IPS-11a (cell line): ENCODE results near the gene ZBTB33.

Experiments used
- H3K4me3 ChIP-seq: one replicate; pipeline ENCODE4 v1.5.1; 2013; ENCODE audit warnings: low read depth, low read length, control low read depth

ZBTB33 gene

DNA sequence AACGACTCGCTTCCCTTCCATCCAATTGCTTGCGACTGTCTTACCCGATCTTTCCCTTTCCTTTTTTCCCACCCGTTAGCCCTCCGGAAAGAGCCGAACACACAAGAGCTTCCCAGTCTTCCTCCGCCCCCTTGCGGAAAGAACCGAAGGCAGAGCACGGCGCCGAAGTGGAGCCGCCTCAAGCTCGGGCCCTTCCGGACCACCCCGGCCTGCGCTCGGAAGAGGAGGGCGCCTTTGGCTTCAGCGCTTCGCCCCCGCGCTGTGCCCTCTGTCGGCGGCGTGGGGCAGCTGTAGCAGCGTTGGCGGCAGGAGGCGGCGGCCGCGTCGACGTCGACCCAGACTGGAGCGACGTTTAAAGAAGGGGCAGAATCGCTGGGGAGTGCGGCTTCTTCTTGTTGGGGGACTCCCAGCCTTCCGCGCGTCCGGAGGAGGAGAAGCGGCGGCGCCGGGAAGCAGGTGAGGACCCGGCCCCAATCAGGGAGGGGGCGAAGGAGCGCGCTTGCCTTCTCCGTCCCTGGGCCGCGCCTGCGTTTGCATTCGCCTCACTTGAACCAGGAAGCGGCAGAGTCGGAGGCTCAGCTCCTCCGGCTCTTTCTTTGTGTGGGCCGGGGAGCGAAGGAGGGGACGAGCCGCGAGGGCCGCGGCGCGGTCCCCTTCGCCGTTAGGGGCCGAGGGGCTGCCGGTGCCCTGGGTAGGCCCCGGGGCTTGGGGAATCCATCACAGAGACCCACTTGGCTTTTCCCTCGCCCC, at the start of gene ZBTB33:
ZBTB33 (plus strand) TSS at position 291 of the 750 bp plus-strand sequence. CDS start 2,604 bp downstream, outside the sequence.
- peak within 1 kb of the TSS; percentile 72 for H3K4me3 ChIP-seq

- no peak overlapping the region for H3K4me3 ChIP-seq
Measured at GRCh38 chrX:120200851-120201250, 49.8 kb upstream of the ZBTB33 start.

DNA sequence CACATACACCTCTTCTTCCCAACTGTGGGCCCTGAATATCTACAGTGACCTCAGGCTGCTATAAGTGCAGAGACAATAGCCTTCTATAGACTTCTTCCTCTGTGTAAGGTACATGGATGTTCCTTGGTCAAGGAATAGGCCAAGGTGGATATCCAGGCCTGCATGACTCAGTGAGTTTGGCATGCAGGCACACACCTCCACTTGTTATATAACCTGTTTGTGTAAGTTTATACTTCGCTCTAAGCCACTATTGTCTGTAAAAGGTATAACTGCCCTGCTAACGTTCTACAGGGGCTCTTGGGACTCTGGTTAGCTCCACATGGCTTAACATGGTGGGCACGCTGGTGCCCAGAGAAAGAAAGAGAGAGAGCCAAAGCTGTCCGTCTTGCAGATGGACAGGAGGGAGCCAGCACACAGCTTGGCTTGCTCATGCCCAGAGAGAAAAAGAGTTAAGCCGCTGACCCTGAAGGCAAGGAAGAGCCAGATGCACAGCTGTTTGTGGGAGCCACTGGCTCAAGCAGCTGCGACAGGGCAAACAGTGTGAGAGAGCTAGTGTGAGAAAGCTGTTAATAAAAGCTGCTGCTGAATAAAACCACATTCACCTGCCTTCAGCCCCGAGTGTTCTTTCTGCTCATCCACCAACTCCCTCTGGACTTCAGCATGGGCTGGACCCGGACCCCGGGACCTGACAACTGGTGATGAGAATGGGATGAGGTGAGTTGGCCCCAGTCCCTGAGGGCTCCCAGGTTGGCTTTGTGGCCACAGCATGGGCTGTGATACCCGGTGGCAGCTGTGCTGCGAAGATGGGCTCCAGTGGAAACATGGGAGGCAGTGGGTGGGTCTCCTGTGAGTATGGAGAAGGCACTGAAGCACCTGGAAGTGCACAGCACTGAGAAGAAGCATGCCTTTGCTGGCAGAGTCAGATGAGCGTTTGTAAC, 44.5 kb upstream of the ZBTB33 start:
- H3K4me3 ChIP-seq: no peak overlapping the region

DNA sequence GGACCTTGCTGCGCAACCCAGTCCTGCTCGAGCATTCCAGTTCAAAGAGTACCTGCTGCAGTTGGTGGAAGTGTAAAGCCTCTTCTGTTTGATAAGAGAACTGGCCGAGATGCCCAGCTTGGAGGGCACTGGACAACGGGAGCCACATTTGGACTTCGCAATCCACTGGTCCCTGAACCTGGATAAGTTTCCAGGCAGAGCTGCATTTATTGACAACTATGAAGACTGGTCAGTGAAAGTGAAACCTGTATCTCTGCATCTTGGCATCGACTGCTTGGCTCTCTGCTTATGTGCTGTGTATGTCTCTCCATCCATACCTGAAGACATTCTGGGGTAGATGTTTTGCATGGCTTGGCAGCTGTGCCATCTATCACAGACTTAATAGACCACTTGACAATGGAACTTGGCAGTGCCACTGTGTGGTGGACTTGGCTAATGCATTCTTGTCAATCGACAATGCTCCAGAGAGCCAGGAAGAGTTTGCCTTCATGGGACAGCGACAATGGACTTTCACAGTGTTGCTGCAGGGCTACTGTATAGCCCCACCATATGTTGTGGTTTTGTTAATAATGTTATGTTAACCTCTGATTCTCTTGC, 43.5 kb upstream of the ZBTB33 start:
- no peak overlapping the region for H3K4me3 ChIP-seq

DNA sequence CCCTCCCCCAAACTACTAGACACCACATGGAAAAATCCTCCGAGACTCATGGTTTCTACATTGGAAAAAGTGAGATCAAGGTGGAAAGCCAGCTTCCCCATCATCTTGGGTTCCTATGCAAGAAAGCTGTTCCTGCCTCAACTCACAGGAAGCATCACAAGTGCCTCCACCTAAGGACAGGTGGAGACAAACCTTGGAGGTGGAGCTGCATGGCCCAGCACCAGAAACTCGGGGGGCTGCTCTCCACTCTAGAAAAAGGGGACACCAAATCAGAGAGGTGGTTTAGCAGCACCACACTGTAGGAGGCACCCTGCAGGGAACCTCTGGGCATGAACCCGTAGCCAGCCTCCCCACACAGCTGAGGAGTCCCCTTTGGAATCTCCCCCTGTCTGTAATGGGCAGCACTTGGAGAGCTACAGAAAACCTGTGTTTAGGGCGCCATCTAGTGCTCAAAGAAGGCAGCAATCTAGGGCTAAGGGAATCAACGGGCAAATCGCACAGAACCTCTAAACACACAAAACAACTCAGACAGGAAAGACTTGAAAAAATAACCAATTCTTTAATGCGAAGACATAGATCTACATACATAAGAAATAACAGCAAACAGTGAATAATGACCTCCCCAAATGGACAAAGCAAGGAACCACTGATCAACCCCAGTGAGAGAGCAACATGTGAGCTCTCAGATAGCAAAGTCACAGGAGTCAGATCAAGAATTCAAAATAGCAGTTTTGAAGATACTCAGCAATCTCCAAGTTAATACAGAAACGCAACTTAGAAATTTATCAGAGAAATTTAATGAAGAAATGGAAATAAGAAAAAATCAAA, 37.0 kb upstream of the ZBTB33 start:
- no peak overlapping the region for H3K4me3 ChIP-seq

DNA sequence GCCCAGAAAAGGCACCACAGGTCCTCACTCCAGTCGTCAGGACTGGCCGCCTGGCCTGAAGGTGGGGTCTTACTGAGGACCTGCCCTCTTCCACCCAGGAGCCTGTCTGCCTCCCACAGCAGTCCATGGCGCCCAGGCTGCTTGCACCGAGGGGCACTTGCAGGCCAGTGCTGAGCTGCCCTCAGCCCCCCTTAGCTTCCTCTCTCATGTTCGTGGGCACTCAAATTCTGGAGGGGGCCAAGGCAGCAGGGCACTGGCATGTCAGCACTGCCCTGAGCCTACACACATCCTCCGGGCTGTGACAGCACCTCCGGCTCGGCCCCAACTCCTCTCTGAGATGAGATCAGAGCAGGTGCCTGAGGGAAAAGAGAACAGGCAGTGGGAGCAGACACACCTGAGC, 27.2 kb upstream of the ZBTB33 start:
- no peak overlapping the region for H3K4me3 ChIP-seq

DNA sequence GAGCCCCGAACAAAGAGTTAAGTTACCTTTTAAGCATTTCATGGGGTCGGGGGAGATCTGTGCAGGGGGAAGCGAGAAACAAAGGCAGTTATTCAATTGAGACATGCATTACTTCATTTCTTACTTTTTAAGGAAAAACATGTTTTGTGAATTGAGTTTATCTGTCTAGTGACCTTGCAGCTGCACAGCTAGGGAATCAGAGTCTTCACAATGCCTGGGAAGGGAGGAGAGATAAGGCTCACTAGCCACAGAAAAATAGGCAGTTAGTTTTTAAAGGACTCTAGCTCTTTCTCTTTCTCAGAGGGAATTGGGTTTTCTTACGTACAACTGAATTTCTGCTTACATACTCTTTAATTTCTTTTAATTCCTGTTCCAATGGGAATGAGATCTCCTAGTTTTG, 26.2 kb upstream of the ZBTB33 start:
- H3K4me3 ChIP-seq: no peak overlapping the region

GRCh38 chrX:120228187-120228908, 22.3 kb upstream of the ZBTB33 start:
- no peak overlapping the region for H3K4me3 ChIP-seq

- H3K4me3 ChIP-seq: no peak overlapping the region
Measured at GRCh38 chrX:120235284-120235683, 15.3 kb upstream of the ZBTB33 start.

DNA sequence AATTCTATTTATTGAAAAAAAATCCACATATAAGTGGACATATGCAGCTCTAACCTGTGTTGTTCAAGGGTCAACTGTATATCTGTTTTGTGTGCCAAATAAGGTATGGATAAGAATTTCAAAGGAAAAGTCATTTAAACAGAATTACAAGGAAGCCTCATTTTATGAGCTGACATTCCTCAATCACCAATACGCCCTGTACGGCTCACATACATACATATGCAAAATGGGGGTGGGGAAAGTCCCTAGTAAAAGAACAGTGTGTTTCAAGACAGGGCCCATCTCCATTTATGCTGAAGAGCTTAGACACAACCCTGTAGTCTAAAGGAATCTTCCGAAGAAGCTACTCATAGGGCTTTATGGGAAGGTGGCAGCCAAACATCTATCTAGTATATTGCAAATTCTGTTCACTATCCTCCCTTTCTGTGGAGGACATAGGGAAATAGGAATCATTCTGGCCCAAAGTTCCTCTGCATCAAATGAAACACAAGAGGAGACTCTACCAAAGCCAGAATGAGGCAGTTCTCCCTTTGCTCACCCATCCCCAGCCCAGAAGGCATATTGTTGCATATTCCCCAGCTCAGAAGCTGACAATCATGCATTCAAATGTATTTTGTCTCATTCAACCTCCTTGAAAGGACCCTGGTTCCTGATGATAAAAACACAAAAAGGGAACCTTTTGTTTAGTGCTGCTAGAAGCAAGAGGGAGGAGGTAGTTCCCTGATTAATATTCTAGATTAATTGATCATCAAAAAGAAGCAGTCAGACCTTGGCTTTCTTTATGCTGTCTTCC, 13.7 kb upstream of the ZBTB33 start:
- H3K4me3 ChIP-seq: no peak overlapping the region

DNA sequence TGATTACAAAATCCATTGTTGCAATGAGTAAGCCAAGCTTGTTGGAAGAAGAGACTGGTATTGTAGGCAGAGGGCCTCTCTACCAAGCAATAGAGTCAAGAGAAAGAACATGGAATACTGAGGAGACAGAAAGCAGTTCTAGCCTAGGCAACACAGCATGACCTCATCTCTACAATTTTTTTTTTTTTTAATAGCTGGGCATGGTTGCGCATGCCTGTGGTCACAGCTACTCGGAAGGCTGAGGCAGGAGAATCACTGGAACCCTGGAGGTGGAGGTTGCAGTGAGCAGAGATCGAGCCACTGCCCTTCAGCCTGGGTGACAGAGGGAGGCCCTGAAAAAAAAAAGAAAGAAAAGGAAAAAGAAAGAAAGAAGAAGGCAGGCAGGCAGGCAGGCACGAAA, 11.7 kb upstream of the ZBTB33 start:
- H3K4me3 ChIP-seq: no peak overlapping the region

DNA sequence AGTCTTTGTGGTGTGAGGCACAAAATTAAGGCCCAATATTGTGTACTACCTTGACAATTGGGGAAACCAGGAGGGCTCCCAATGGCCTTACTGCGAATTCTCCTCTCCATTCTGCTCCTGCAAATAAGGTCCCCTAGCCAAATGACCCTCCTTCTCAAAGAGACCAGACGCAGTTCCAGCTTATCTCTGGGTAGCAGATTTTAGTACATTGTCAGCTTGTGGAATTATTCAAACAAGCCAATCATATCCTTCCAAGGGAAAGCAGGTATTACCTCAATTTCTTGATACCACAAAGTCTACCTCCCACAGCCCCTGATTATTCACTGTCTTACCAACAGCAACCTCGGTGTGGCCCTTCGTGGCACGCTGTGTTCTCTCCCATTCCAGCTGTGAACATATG, 7.8 kb upstream of the ZBTB33 start:
- H3K4me3 ChIP-seq: no peak overlapping the region

GRCh38 chrX:120244395-120244734, 6.2 kb upstream of the ZBTB33 start:
- H3K4me3 ChIP-seq: peak overlapping the region; percentile 81

GRCh38 chrX:120244735-120245498, 5.7 kb upstream of the ZBTB33 start:
- peak overlapping the region; percentile 81 for H3K4me3 ChIP-seq

- peak overlapping the region; percentile 72 for H3K4me3 ChIP-seq
Measured at GRCh38 chrX:120251471-120252011, 929 bp downstream of the ZBTB33 start.

DNA sequence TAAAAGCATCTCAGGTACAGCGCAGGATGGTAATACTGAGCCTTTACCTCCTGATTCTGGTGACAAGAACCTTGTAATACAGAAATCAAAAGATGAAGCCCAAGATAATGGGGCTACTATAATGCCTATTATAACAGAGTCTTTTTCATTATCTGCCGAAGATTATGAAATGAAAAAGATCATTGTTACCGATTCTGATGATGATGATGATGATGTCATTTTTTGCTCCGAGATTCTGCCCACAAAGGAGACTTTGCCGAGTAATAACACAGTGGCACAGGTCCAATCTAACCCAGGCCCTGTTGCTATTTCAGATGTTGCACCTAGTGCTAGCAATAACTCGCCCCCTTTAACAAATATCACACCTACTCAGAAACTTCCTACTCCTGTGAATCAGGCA, 3.2 kb downstream of the ZBTB33 start:
- H3K4me3 ChIP-seq: no peak overlapping the region

- no peak overlapping the region for H3K4me3 ChIP-seq
Measured at GRCh38 chrX:120260369-120260768, 9.8 kb downstream of the ZBTB33 start.
